T-cell (primary cell): Measurements from ENCODE around the gene MYBPHL. TPM values are rescaled to one million over a fixed set of nuclear protein-coding genes. Genes with fewer than 3 reads are reported as not detected.

Experiments used
- ATAC-seq, 4 experiments: fragments of 200-7000 bp in 3 of 4; fragments of 150-1000 bp in 1 of 4; cut with Tn5 transposase; replicated peaks in 1 of 4; 1 replicate in 3 of 4; 2 replicates in 1 of 4; pipeline ENCODE4 v1.10.0; 2021; ENCODE audit warnings: moderate library complexity in 3 of 4, mild to moderate bottlenecking in 2 of 4, moderate number of reproducible peaks in 1 of 4
- CTCF ChIA-PET, 2 donors: fragments of 300-600 bp; sonication (Branson Sonifier 250); formaldehyde crosslinking; loops; one replicate each; lab custom pipeline; 2022; ENCODE audit warnings: antibody characterized with exemption in 2 of 2; lab: Charles Lee
- POLR2A ChIA-PET, 2 donors: fragments of 300-600 bp; sonication (Branson Sonifier 250); formaldehyde crosslinking; loops; one replicate each; lab custom pipeline; 2022; ENCODE audit warnings: antibody characterized with exemption in 2 of 2; lab: Charles Lee
- DNase-seq, 35 experiments: peaks; one replicate each; pipeline versions ENCODE4 v3.0.0 to v3.0.0-alpha.2; 2013 to 2023
- H3K27ac ChIP-seq: one replicate; pipeline ENCODE4 v1.5.1; 2013; ENCODE audit warnings: low read length
- H3K27me3 ChIP-seq, 2 experiments: replicated peaks in 1 of 2; 1 replicate in 1 of 2; 2 replicates in 1 of 2; pipeline versions ENCODE4 v1.6.1 to v1.7.0; 2013; ENCODE audit warnings: low read length in 1 of 2, mixed read lengths in 1 of 2; ENCODE audit not compliant: control insufficient read depth in 2 of 2, insufficient read depth in 2 of 2; ENCODE audit errors: extremely low read depth in 1 of 2
- H3K36me3 ChIP-seq, 2 donors: 1 replicate in 1 of 2; 2 replicates in 1 of 2; pipeline versions ENCODE4 v1.6.1 to v1.7.0; 2013; ENCODE audit warnings: low read length in 1 of 2; ENCODE audit not compliant: control insufficient read depth in 2 of 2, insufficient read depth in 1 of 2; ENCODE audit errors: extremely low read depth in 1 of 2
- H3K4me1 ChIP-seq, 2 experiments: 1 replicate in 1 of 2; 2 replicates in 1 of 2; pipeline versions ENCODE4 v1.6.1 to v1.7.0; 2013; ENCODE audit warnings: low read length in 2 of 2, mixed read lengths in 1 of 2; ENCODE audit not compliant: insufficient read depth in 2 of 2, control insufficient read depth in 1 of 2; ENCODE audit errors: extremely low read depth in 1 of 2
- H3K4me3 ChIP-seq, 2 donors: 1 replicate in 1 of 2; 2 replicates in 1 of 2; pipeline versions ENCODE4 v1.5.1 to v1.7.0; 2013; ENCODE audit warnings: mild to moderate bottlenecking in 2 of 2, low read length in 1 of 2, moderate library complexity in 1 of 2; ENCODE audit not compliant: control insufficient read depth in 1 of 2; ENCODE audit errors: extremely low read depth in 1 of 2
- H3K9me3 ChIP-seq: 2 replicates; pipeline ENCODE4 v1.7.0; 2013
- H3K27ac Mint-ChIP-seq, 2 donors: one replicate each; pipeline ENCODE4 v1.8.0; 2020 to 2021; ENCODE audit warnings: mild to moderate bottlenecking in 2 of 2, mixed read lengths in 2 of 2
- H3K27me3 Mint-ChIP-seq, 2 donors: one replicate each; pipeline ENCODE4 v1.8.0; 2021 to 2022; ENCODE audit warnings: mixed read lengths in 2 of 2
- H3K36me3 Mint-ChIP-seq: one replicate; pipeline ENCODE4 v1.8.0; 2021; ENCODE audit warnings: mixed read lengths
- H3K4me1 Mint-ChIP-seq, 3 donors: one replicate each; pipeline ENCODE4 v1.8.0; 2020 to 2022; ENCODE audit warnings: mixed read lengths in 3 of 3, mild to moderate bottlenecking in 1 of 3
- H3K4me3 Mint-ChIP-seq, 3 donors: one replicate each; pipeline ENCODE4 v1.8.0; 2020 to 2022; ENCODE audit warnings: mild to moderate bottlenecking in 3 of 3, mixed read lengths in 3 of 3, moderate library complexity in 3 of 3
- H3K9me3 Mint-ChIP-seq, 3 donors: one replicate each; pipeline ENCODE4 v1.8.0; 2020 to 2022; ENCODE audit warnings: mixed read lengths in 3 of 3
- WGBS: methylation state at CpG from one replicate; pipeline ENCODE4 v1.1.5; 2013; ENCODE audit warnings: missing lambda C conversion rate; ENCODE audit not compliant: insufficient coverage; 5-methylcytosine and 5-hydroxymethylcytosine counted together
- total RNA-seq, 35 experiments: library from RNA in 6 of 35; stranded (reverse) in 6 of 35; fragments of 120-200 nt in 1 of 35; gene quantifications; one replicate each; pipeline versions ENCODE4 v1.2.1 to v1.2.4 and lab custom pipeline; 2013 to 2026

The MYBPHL gene
- total RNA-seq, 5 donors from 2014 or later (not counting 1 experiment from before 2014, with no cell fraction given), result not detected

- Histone ChIP-seq H3K4me1 (peaks cover 0 to 33% of the 10 kb centered on the region in 2 experiments), H3K36me3 (no peaks in the 10 kb centered on the region), H3K4me3 (peak within 1 kb of the TSS; percentile 42 to 60), H3K27ac (no peak within 1 kb of the TSS), H3K9me3 (no peaks in the 10 kb centered on the region), H3K27me3 (peaks cover 0 to 45% of the 10 kb centered on the region in 2 experiments)
- Mint-ChIP-seq H3K4me1 (peaks cover 4 to 17% (median 5%) of the 10 kb centered on the region in 3 donors), H3K27ac (no peak within 1 kb of the TSS), H3K27me3 (peaks cover 6 to 7% of the 10 kb centered on the region in 2 donors), H3K4me3 (peak within 1 kb of the TSS; percentile 62 to 74 (median 67)), H3K9me3 (no peaks in the 10 kb centered on the region), H3K36me3 (no peaks in the 10 kb centered on the region)
- ATAC-seq (peak; percentile 93 to 98 (median 94)), DNase-seq (peak in 34 of 35 experiments; percentile 24 to 79 (median 51))
- ChIA-PET CTCF (no interaction called here), POLR2A (interaction anchor here in 1 of 2 donors (0.6 kb wide), 1 partner anchor 233 kb away, joined by 9 read pairs; no protein-coding TSS in a partner anchor)
- 5% methylated on average over 43 of the region's 49 CpGs for WGBS
Observed at GRCh38 chr1:109248797-109249629, 57.8 kb downstream of the MYBPHL start, which contains the start of gene CELSR2. Gene CELSR2, plus strand, starts transcription at chr1:109249539. Its CDS starts 541 bp downstream, at chr1:109250080.

GRCh38 chr1:109248444-109248796, 58.4 kb downstream of the MYBPHL start:
- Mint-ChIP-seq H3K27ac (no peak overlapping the region), H3K27me3 (peaks cover 6 to 7% of the 10 kb centered on the region in 2 donors), H3K36me3 (no peaks in the 10 kb centered on the region), H3K4me1 (peaks cover 4 to 17% (median 5%) of the 10 kb centered on the region in 3 donors), H3K4me3 (peak overlapping the region in 1 of 3 donors; percentile 17), H3K9me3 (no peaks in the 10 kb centered on the region)
- ChIA-PET POLR2A (no interaction called here), CTCF (no interaction called here)
- Histone ChIP-seq H3K36me3 (no peaks in the 10 kb centered on the region), H3K4me3 (no peak overlapping the region), H3K27ac (no peak overlapping the region), H3K27me3 (peaks cover 0 to 45% of the 10 kb centered on the region in 2 experiments), H3K9me3 (no peaks in the 10 kb centered on the region), H3K4me1 (peaks cover 0 to 27% of the 10 kb centered on the region in 2 experiments)
- ATAC-seq (no peak), DNase-seq (no peak)
- WGBS, result 100% methylated on average over 3 of the region's 7 CpGs

- Histone ChIP-seq H3K4me1 (peaks cover 0 to 22% of the 10 kb centered on the region in 2 experiments), H3K4me3 (no peak overlapping the region), H3K9me3 (no peaks in the 10 kb centered on the region), H3K27me3 (peaks cover 0 to 51% of the 10 kb centered on the region in 2 experiments), H3K36me3 (no peaks in the 10 kb centered on the region), H3K27ac (no peak overlapping the region)
- Mint-ChIP-seq H3K36me3 (no peaks in the 10 kb centered on the region), H3K9me3 (no peaks in the 10 kb centered on the region), H3K4me1 (peaks cover 4 to 20% (median 8%) of the 10 kb centered on the region in 3 donors), H3K27me3 (peaks cover 6 to 7% of the 10 kb centered on the region in 2 donors), H3K4me3 (no peak overlapping the region), H3K27ac (no peak overlapping the region)
- DNase-seq (no peak), ATAC-seq (no peak)
- ChIA-PET CTCF (interaction anchor here in 1 of 2 donors (1.1 kb wide), 1 partner anchor 285 kb away, joined by 3 read pairs; no protein-coding TSS in a partner anchor), POLR2A (no interaction called here)
- WGBS, result no CpG with 5 or more reads among the region's 8 CpGs
Observed at GRCh38 chr1:109247401-109248365, 59.1 kb downstream of the MYBPHL start.

DNA sequence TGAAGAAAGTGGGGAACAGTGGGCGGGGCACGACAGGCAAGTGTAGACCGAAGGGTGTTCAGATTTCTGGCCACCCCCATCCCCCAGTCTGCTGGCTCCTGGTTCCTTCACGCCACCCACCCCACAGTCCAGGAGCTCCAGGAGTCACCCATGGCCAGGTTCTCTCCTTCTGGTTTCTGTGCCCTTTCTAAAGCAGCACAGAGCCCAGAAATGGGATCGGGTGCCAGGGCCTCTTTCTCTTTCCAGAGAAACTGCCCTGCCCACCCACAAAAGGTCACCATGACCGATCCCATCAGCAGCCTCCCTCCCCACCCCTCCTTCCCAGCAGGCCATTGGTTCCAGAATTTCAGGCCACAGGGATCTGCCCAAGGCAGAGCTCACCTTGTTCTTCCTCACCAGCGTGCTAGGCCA, 60.7 kb downstream of the MYBPHL start:
- Histone ChIP-seq H3K4me3 (no peak overlapping the region), H3K27me3 (peaks cover 0 to 59% of the 10 kb centered on the region in 2 experiments), H3K4me1 (peaks cover 0 to 35% of the 10 kb centered on the region in 2 experiments), H3K36me3 (no peaks in the 10 kb centered on the region), H3K27ac (no peak overlapping the region), H3K9me3 (no peaks in the 10 kb centered on the region)
- peaks cover 6 to 7% of the 10 kb centered on the region in 2 donors for H3K27me3 Mint-ChIP-seq
- DNase-seq (no peak), ATAC-seq (no peak)
- H3K27ac Mint-ChIP-seq, result no peak overlapping the region
- ChIA-PET CTCF (interaction anchor here (0.6 to 0.7 kb wide), 2 partner anchors 391 to 622 kb away, joined by 4 to 8 read pairs; no protein-coding TSS in a partner anchor), POLR2A (no interaction called here)
- H3K4me3 Mint-ChIP-seq, result no peak overlapping the region
- no peaks in the 10 kb centered on the region for H3K9me3 Mint-ChIP-seq
- H3K36me3 Mint-ChIP-seq, result no peaks in the 10 kb centered on the region
- 83% methylated on average over 4 of the region's 7 CpGs for WGBS
- H3K4me1 Mint-ChIP-seq, result peaks cover 19 to 23% (median 23%) of the 10 kb centered on the region in 3 donors

DNA sequence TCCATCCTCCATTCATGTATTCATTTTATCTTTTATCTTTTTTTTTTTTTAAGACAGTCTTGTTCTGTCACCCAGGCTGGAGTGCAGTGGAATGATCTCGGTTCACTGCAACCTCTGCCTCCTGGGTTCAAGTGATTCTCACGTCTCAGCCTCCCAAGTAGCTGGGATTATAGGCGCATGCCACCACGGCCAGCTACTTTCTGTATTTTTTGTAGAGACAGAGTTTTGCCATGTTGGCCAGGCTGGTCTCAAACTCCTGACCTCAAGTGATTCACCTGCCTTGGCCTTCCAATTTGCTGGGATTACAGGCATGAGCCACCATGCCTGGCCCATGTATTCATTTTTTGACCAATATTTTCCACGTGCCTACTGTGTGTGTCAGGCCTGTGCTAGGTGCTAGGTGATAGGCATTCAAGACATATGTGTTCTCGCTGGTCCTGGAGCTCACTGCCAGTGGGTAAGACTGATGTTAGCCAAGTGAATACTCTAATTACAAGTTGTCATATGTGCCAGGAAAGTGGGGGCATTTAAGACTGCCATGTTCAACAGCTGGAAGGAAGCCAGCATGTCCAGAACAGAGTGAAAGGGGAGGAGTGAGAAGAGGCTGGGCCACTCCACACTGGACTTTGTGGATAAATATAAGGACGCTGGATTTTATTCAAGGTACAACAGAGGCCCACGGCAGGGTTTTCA, 62.8 kb downstream of the MYBPHL start:
- H3K36me3 Mint-ChIP-seq, result peaks cover 1% of the 10 kb centered on the region
- POLR2A ChIA-PET, result interaction anchor here in 1 of 2 donors (0.9 kb wide), 1 partner anchor 19 kb away, joined by 7 read pairs; no protein-coding TSS in a partner anchor
- DNase-seq, result peak in 1 of 35 experiments; percentile 10
- H3K27ac Mint-ChIP-seq, result no peak overlapping the region
- Histone ChIP-seq H3K4me3 (no peak overlapping the region), H3K27me3 (peaks cover 0 to 45% of the 10 kb centered on the region in 2 experiments), H3K4me1 (peaks cover 0 to 25% of the 10 kb centered on the region in 2 experiments), H3K9me3 (no peaks in the 10 kb centered on the region), H3K27ac (no peak overlapping the region), H3K36me3 (peaks cover 0 to 4% of the 10 kb centered on the region in 2 donors)
- 95% methylated on average over 5 of the region's 8 CpGs for WGBS
- CTCF ChIA-PET, result interaction anchor here in 1 of 2 donors (1.1 kb wide), 1 partner anchor 241 kb away, joined by 3 read pairs; no protein-coding TSS in a partner anchor
- no peak for ATAC-seq
- H3K9me3 Mint-ChIP-seq, result no peaks in the 10 kb centered on the region
- no peak overlapping the region for H3K4me3 Mint-ChIP-seq
- peaks cover 6 to 7% of the 10 kb centered on the region in 2 donors for H3K27me3 Mint-ChIP-seq
- peaks cover 21 to 28% (median 26%) of the 10 kb centered on the region in 3 donors for H3K4me1 Mint-ChIP-seq
